ENCODE data around the gene FANCM.

FANCM gene

DNA sequence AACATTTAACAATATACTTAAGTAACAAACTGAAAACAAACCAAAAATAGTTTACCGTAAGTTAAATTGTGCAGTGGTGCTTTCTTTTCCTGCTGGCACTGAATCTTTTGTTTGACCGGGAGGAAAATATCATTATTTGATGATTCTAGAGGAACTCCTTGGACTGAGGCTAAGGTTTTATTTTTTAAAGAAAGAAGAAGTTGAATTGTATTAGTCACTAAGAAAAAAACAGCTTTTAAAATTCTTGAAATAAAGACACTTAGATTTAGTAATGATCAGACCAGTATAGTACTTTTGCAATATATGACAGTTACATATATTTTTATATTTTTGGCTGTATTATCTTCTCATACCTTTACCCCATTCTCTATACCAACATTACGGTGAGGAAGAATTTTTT lies 107.0 kb downstream of the FANCM start:
- no peak for DNase-seq (ENCODE audit: low read depth in 2 of 2)

DNA sequence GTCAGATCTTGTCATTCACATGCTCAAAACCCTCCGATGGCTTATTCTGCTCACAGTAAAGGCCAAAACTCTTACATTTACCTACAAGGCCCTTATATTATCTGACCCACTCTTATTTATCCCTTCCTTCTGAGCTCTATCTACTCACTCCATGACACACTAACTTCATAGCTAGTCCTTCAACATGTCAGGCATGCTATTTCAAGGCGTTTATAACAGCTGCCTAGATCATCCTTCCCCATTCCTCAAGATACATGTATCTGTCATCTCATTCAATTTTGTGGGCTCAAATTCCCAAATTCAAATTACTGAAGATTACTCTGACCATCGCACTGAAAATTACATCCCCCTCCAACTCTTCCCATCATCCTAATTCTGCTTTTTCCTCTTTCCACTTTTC lies 110.4 kb downstream of the FANCM start:
- no peak for DNase-seq (ENCODE audit: low read depth in 2 of 2)

GRCh38 chr14:45246691-45247090 lies 111.0 kb downstream of the FANCM start:
- no peak for DNase-seq (ENCODE audit: low read depth in 2 of 2)

DNA sequence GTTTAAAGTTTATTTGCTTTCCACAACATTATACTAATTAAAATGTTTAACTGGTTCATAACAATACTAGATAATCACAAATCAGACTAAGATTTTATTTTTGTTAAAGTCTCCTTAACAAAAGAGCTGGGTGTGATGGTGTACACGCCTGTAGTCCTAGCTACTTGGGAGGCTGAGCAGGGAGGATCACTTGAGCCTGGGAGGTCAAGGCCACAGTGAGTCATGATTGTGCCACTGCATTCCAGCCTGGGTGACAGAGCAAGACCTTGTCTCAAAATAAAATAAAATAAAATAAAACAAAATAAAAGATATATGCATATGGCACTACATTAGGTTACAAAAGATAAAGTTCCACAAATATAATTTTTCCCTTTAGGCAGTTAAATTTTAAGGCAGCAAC lies 111.7 kb downstream of the FANCM start:
- no peak for DNase-seq (ENCODE audit: low read depth in 2 of 2)

DNA sequence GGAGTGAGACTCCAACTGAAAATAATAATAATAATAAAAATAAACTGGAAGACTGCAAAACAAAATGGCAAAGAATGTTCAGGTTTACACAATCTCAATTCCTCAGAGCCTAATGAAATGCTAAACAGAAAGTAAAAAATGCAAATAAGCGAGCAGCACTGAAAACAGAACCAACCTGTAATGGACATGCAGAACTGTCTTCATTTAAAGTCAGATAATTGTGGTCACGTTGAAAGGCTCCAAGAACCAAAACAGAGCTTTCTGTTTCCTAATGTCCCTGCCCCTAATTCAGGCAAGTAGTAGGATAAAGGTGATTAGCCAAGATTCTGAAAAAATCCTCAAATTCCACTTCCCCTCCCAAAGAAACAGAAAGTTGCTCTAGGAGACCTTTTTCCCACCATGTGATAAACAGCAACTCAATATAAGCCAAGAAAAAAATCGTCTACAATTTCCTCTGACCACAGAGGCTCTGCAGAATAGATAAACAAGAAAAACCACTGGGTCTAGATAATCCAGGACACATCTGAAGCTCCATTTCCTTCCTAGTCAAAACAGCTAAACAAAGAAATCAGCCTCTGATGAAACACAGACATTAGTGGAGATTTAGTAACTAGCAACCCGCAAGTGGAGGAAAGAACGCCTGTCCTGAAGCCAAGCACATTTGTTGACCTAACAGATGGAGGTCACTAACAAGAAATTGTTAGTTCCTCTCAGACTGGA lies 114.3 kb downstream of the FANCM start:
- DNase-seq (ENCODE audit: low read depth in 2 of 2), result no peak
